Measurements from ENCODE around the gene CAPN14.

The CAPN14 gene

GRCh38 chr2:31223026-31223425 is 5.7 kb upstream of the CAPN14 start:
- DNase-seq, result no peak

- no peak for DNase-seq
Measured at GRCh38 chr2:31222071-31222470, 4.8 kb upstream of the CAPN14 start.

GRCh38 chr2:31221544-31221943 is 4.2 kb upstream of the CAPN14 start:
- DNase-seq, result no peak

- no peak for DNase-seq
Measured at GRCh38 chr2:31219131-31219969, 2.0 kb upstream of the CAPN14 start.

GRCh38 chr2:31216734-31217133 is 581 bp downstream of the CAPN14 start:
- no peak for DNase-seq

GRCh38 chr2:31214444-31214915 is 2.8 kb downstream of the CAPN14 start:
- no peak for DNase-seq

- DNase-seq, result no peak
Measured at GRCh38 chr2:31213601-31214443, 3.5 kb downstream of the CAPN14 start.

GRCh38 chr2:31212659-31213600 is 4.4 kb downstream of the CAPN14 start:
- DNase-seq, result no peak

GRCh38 chr2:31208240-31208639 is 9.1 kb downstream of the CAPN14 start:
- no peak for DNase-seq

- DNase-seq, result no peak
Measured at GRCh38 chr2:31207790-31208189, 9.5 kb downstream of the CAPN14 start.

- DNase-seq, result no peak
Measured at GRCh38 chr2:31205613-31206012, 11.7 kb downstream of the CAPN14 start.

- no peak for DNase-seq
Measured at GRCh38 chr2:31205186-31205585, 12.1 kb downstream of the CAPN14 start.

- no peak for DNase-seq
Measured at GRCh38 chr2:31204783-31205182, 12.5 kb downstream of the CAPN14 start.

- no peak for DNase-seq
Measured at GRCh38 chr2:31203916-31204315, 13.4 kb downstream of the CAPN14 start.

- DNase-seq, result no peak
Measured at GRCh38 chr2:31202833-31203232, 14.5 kb downstream of the CAPN14 start.

GRCh38 chr2:31202041-31202440 is 15.3 kb downstream of the CAPN14 start:
- no peak for DNase-seq

GRCh38 chr2:31200972-31201371 is 16.3 kb downstream of the CAPN14 start:
- DNase-seq, result no peak

GRCh38 chr2:31199206-31199605 is 18.1 kb downstream of the CAPN14 start:
- DNase-seq, result no peak

GRCh38 chr2:31197669-31198068 is 19.6 kb downstream of the CAPN14 start:
- DNase-seq, result no peak

GRCh38 chr2:31197166-31197565 is 20.1 kb downstream of the CAPN14 start:
- no peak for DNase-seq

GRCh38 chr2:31196622-31197021 is 20.7 kb downstream of the CAPN14 start:
- DNase-seq, result no peak

- no peak for DNase-seq
Measured at GRCh38 chr2:31193806-31194205, 23.5 kb downstream of the CAPN14 start.
